GM12878 (cell line): ENCODE results near the gene OGFRL1. TPM values are rescaled to one million over a fixed set of nuclear protein-coding genes. Genes with fewer than 3 reads are reported as not detected.

Experiments used
- ATAC-seq: fragments of 200-7000 bp; cut with Tn5 transposase; 3 replicates; pipeline ENCODE4 v1.9.1; 2020; ENCODE audit warnings: mild to moderate bottlenecking, moderate library complexity
- BruUV-seq: library from RNA; stranded (reverse); fragments of 400-500 nt; replicated peaks from 2 replicates; lab custom pipeline; 2021; lab: Mats Ljungman, UMichigan
- CTCF ChIA-PET: fragments of 300-600 bp; sonication (Branson Sonifier 250); formaldehyde crosslinking; extraction: SDS; loops from one replicate; lab custom pipeline; 2021; ENCODE audit warnings: inconsistent platforms; lab: Yijun Ruan, JAX
- POLR2A ChIA-PET: fragments of 350-600 bp; formaldehyde crosslinking; extraction: SDS; loops from one replicate; lab custom pipeline; 2021; ENCODE audit warnings: inconsistent platforms; lab: Charles Lee
- RAD21 ChIA-PET: fragments of 300-600 bp; sonication (Branson Sonifier 250); formaldehyde crosslinking; loops from one replicate; lab custom pipeline; 2023; ENCODE audit warnings: antibody characterized with exemption; ENCODE audit not compliant: unreplicated experiment; lab: Charles Lee
- SMC1A ChIA-PET: fragments of 300-600 bp; sonication (Branson Sonifier 250); formaldehyde crosslinking; loops from one replicate; lab custom pipeline; 2023; ENCODE audit not compliant: unreplicated experiment, uncharacterized antibody; lab: Charles Lee
- DNase-seq: peaks from one replicate; pipeline ENCODE4 v3.0.0-alpha.2; 2011; ENCODE audit warnings: low read depth, low spot score
- FAIRE-seq: peaks from 3 replicates; lab custom pipeline; 2011; peaks lifted over from hg19 to GRCh38; lab: Jason Lieb, UNC
- H2AFZ ChIP-seq: 2 replicates; pipeline ENCODE4 v1.6.0; 2011; ENCODE audit warnings: low read depth, low read length, control low read depth; ENCODE audit not compliant: control insufficient read depth
- H3K27ac ChIP-seq: 2 replicates; pipeline ENCODE4 v1.5.1; 2011; ENCODE audit warnings: control low read depth; ENCODE audit not compliant: control insufficient read depth, insufficient read depth
- H3K27me3 ChIP-seq, 2 experiments: replicated peaks in 1 of 2; 2 replicates each; pipeline versions ENCODE4 v1.6.0 to v1.6.1; 2011; ENCODE audit warnings: low read length in 1 of 2; ENCODE audit not compliant: control insufficient read depth in 2 of 2, insufficient read depth in 2 of 2
- H3K36me3 ChIP-seq, 2 experiments: 2 replicates each; pipeline ENCODE4 v1.5.1; 2011; ENCODE audit warnings: low read length in 1 of 2; ENCODE audit not compliant: control insufficient read depth in 2 of 2, insufficient read depth in 2 of 2
- H3K4me1 ChIP-seq: 2 replicates; pipeline ENCODE4 v1.6.1; 2011; ENCODE audit warnings: mild to moderate bottlenecking, low read length, moderate library complexity, mixed read lengths; ENCODE audit not compliant: control insufficient read depth, insufficient read depth
- H3K4me2 ChIP-seq: 2 replicates; pipeline ENCODE4 v1.6.0; 2011; ENCODE audit warnings: control low read depth; ENCODE audit not compliant: control insufficient read depth, insufficient read depth
- H3K4me3 ChIP-seq: fragments of 200-600 bp; sonication (generic); 2 replicates; pipeline ENCODE4 v1.5.1; 2016
- H3K79me2 ChIP-seq: 2 replicates; pipeline ENCODE4 v1.6.0; 2011; ENCODE audit warnings: low read length; ENCODE audit not compliant: control insufficient read depth, insufficient read depth
- H3K9ac ChIP-seq: 2 replicates; pipeline ENCODE4 v1.8.0; 2011; ENCODE audit warnings: low read length, control low read depth, mixed read lengths; ENCODE audit not compliant: control insufficient read depth, insufficient read depth
- H3K9me3 ChIP-seq: replicated peaks from 3 replicates; pipeline ENCODE4 v1.5.1; 2011; ENCODE audit warnings: mild to moderate bottlenecking, low read length; ENCODE audit not compliant: control insufficient read depth, insufficient read depth
- H4K20me1 ChIP-seq: 2 replicates; pipeline ENCODE4 v1.6.0; 2011; ENCODE audit not compliant: control insufficient read depth, insufficient read depth
- ASH2L ChIP-seq: fragments of 300-600, 200-600 bp; sonication (generic); IDR thresholded peaks from 2 replicates; pipeline ENCODE4 v1.6.1; 2017; ENCODE audit warnings: low read depth, mild to moderate bottlenecking, borderline replicate concordance
- FOXK2 ChIP-seq: fragments of 450-650 bp; IDR thresholded peaks from 2 replicates; pipeline ENCODE4 v1.6.1; 2017; ENCODE audit warnings: mild to moderate bottlenecking, moderate library complexity
- HDGF ChIP-seq: fragments of 450-650 bp; IDR thresholded peaks from 2 replicates; pipeline ENCODE4 v1.6.1; 2016; ENCODE audit warnings: antibody characterized with exemption
- IKZF1 ChIP-seq: fragments of 450-650 bp; conservative IDR thresholded peaks from 2 replicates; pipeline ENCODE4 v1.6.1; 2017; ENCODE audit warnings: antibody characterized with exemption, mild to moderate bottlenecking
- KAT2A ChIP-seq: conservative IDR thresholded peaks from 2 replicates; pipeline ENCODE4 v1.6.1; 2011; ENCODE audit warnings: low read depth, low read length; ENCODE audit not compliant: control insufficient read depth
- NRF1 ChIP-seq: conservative IDR thresholded peaks from 2 replicates; pipeline ENCODE4 v1.6.1; 2011; ENCODE audit warnings: mild to moderate bottlenecking, low read depth, low read length, improper control_type of control experiment
- PAX5 ChIP-seq: IDR thresholded peaks from 2 replicates; pipeline ENCODE4 v1.6.1; 2011; ENCODE audit warnings: low read depth, low read length, borderline replicate concordance
- PRDM15 ChIP-seq: fragments of 450-650 bp; formaldehyde crosslinking; IDR thresholded peaks from 2 replicates; pipeline ENCODE4 v1.4.0; 2020; ENCODE audit warnings: mild to moderate bottlenecking, moderate library complexity
- RAD21 ChIP-seq: IDR thresholded peaks from 2 replicates; pipeline ENCODE4 v1.6.1; 2011; ENCODE audit warnings: mild to moderate bottlenecking, low read depth, low read length, moderate library complexity; ENCODE audit not compliant: insufficient read depth
- SREBF2 ChIP-seq: IDR thresholded peaks from 2 replicates; pipeline ENCODE4 v1.6.1; 2012; ENCODE audit warnings: mild to moderate bottlenecking, low read length
- STAT1 ChIP-seq: fragments of 450-650 bp; conservative IDR thresholded peaks from 2 replicates; pipeline ENCODE4 v1.6.1; 2014; ENCODE audit warnings: antibody characterized with exemption, mild to moderate bottlenecking
- SUZ12 ChIP-seq: fragments of 200-600 bp; sonication (generic); IDR thresholded peaks from one replicate; pipeline ENCODE4 v1.6.1; 2018; ENCODE audit warnings: antibody characterized with exemption, mild to moderate bottlenecking; ENCODE audit not compliant: unreplicated experiment
- WRNIP1 ChIP-seq: IDR thresholded peaks from 2 replicates; pipeline ENCODE4 v1.6.1; 2011; ENCODE audit warnings: low read depth, low read length, improper control_type of control experiment, borderline replicate concordance
- WGBS: methylation state at CpG from one replicate; pipeline ENCODE4 v1.1.6; 2016; ENCODE audit warnings: low lambda C conversion rate; ENCODE audit not compliant: insufficient replicate concordance, insufficient coverage; ENCODE audit errors: missing lambda C conversion rate; 5-methylcytosine and 5-hydroxymethylcytosine counted together
- in situ Hi-C: fragments of 300-500 bp; cut with MboI; formaldehyde crosslinking; loops from 9 replicates; pipeline ENCODE4 v1.14.3; 2018; ENCODE audit warnings: mixed read lengths
- intact Hi-C: fragments of 100-400 bp; cut with micrococcal nuclease; formaldehyde crosslinking; loops from one replicate; pipeline ENCODE4 v1.14.2; 2022; ENCODE audit not compliant: unreplicated experiment
- polyA plus RNA-seq, 11 experiments: library from polyadenylated mRNA; depleted of rRNA in 4 of 11; unstranded in 6 of 11; stranded (reverse) in 5 of 11; fragments of >200 nt; fragmentation: Nextera tagmentation in 4 of 11; fragmentation: Illumina TruSeq in 1 of 11; extraction: Ambion mirVana in 4 of 11; extraction: Trizol in 1 of 11; gene quantifications; 1 replicate in 1 of 11; 2 replicates in 10 of 11; pipeline versions ENCODE4 v1.2.1 to v1.2.3, GENCODE V29; 2011 to 2016; ENCODE audit warnings: inconsistent platforms in 2 of 11, missing spikeins in 2 of 11, low read depth in 1 of 11
- total RNA-seq, 4 experiments: library from RNA; depleted of rRNA in 3 of 4; stranded (reverse); fragments of >200 nt in 3 of 4; fragmentation: Illumina TruSeq in 1 of 4; extraction: Trizol in 1 of 4; gene quantifications; 2 replicates each; pipeline versions ENCODE4 v1.2.1 to v1.2.3, GENCODE V29; 2013 to 2021
- TF ChIP-seq, protein P1 (sequence below): fragments of 450-650 bp; IDR thresholded peaks from 2 replicates; pipeline ENCODE4 v1.6.1; 2017; ENCODE audit warnings: antibody characterized with exemption, mild to moderate bottlenecking, moderate library complexity

The OGFRL1 gene
- total and polyA plus RNA-seq, 10 of the 15 experiments (the other 5 are each of a cell fraction or from before 2014, with no cell fraction given): 0.24 to 5.8 (median 2.3) TPM

DNA sequence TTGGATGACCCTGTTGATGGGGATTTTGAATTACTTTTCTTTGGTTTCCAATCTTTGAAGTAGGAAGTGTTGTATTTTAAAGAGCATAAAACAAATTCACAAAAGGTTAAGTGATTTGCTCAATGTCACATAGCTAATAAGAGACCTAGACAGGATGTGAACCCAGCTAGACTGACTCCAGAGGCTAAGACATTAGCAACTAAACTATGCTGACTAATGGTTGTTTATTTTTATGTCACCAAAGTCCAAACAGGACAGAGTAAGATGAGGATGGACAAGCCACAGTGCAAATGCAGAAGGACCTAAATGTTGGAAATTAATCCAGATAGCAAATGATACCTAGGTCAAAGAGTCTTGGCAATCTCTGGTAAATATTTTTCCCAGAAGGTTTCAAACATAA lies 38.0 kb downstream of the OGFRL1 start:
- CTCF ChIA-PET: interaction anchor here (1.5 kb wide), 1 partner anchor 16 kb away, joined by 3 read pairs; no protein-coding TSS in a partner anchor
- FAIRE-seq: no peak
- intact Hi-C loops: no loop called here

DNA sequence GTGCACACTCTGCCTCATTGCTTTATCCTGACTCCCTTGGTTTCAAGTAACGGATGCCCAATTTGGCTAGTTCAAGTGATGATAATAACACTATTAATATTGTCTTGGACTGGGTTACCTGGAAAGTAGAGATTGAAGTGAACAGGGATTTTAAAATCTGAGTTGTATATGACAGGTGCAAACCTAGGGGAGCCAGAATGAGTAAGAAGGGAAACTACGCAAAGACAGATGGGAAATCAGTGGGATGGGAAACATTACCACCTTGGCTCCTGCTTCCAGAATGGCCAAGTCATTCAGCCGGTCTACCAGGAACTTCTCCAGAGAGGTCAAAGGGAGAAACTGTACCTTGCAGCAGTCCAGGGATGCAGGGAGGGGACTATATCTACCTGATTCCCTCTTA lies 41.9 kb downstream of the OGFRL1 start:
- in situ Hi-C loops (no loop called here), intact Hi-C loops (no loop called here)
- ChIA-PET SMC1A (no interaction called here), POLR2A (no interaction called here), CTCF (no interaction called here), RAD21 (no interaction called here)
- BruUV-seq: no TSS peak
- Histone ChIP-seq H3K27ac (no peak overlapping the region), H3K4me3 (no peak overlapping the region), H3K9ac (no peak overlapping the region), H3K79me2 (no peaks in the 10 kb centered on the region), H3K9me3 (no peaks in the 10 kb centered on the region), H3K4me2 (no peak overlapping the region), H3K27me3 (no peaks in the 10 kb centered on the region; a peak in 1 of 4 replicates), H2AFZ (no peak overlapping the region), H3K36me3 (no peaks in the 10 kb centered on the region), H3K4me1 (no peaks in the 10 kb centered on the region), H4K20me1 (no peaks in the 10 kb centered on the region)
- DNase-seq (no peak), FAIRE-seq (no peak), ATAC-seq (no peak)
- 50% methylated on average over 3 of the region's 3 CpGs for WGBS
- no peak for TF ChIP-seq HDGF
- TF ChIP-seq FOXK2: no peak
- no peak for TF ChIP-seq PRDM15 (CRISPR knock-in tag)
- no peak for TF ChIP-seq SUZ12
- TF ChIP-seq RAD21: no peak
- TF ChIP-seq PAX5: no peak
- no peak for TF ChIP-seq WRNIP1
- TF ChIP-seq KAT2A: no peak

More for the DNA sequence above, 38.0 kb downstream of the OGFRL1 start:
- DNase-seq (no peak), ATAC-seq (no peak)
- in situ Hi-C loops: no loop called here
- Histone ChIP-seq H3K4me3 (no peak overlapping the region), H3K36me3 (no peaks in the 10 kb centered on the region), H3K27ac (no peak overlapping the region), H3K9ac (no peak overlapping the region), H3K4me1 (no peaks in the 10 kb centered on the region), H4K20me1 (no peaks in the 10 kb centered on the region), H3K9me3 (no peaks in the 10 kb centered on the region), H3K79me2 (no peaks in the 10 kb centered on the region), H3K4me2 (no peak overlapping the region), H2AFZ (no peak overlapping the region), H3K27me3 (no peaks in the 10 kb centered on the region; a peak in 1 of 4 replicates)
- ChIA-PET SMC1A (interaction anchor here (1.4 kb wide), 1 partner anchor 136 kb away, joined by 3 read pairs; no protein-coding TSS in a partner anchor), POLR2A (no interaction called here), RAD21 (no interaction called here)
- BruUV-seq: no TSS peak
- TF ChIP-seq STAT1 (no peak), NRF1 (no peak), IKZF1 (no peak), ASH2L (no peak), SREBF2 (no peak)
- TF ChIP-seq, protein P1, sequence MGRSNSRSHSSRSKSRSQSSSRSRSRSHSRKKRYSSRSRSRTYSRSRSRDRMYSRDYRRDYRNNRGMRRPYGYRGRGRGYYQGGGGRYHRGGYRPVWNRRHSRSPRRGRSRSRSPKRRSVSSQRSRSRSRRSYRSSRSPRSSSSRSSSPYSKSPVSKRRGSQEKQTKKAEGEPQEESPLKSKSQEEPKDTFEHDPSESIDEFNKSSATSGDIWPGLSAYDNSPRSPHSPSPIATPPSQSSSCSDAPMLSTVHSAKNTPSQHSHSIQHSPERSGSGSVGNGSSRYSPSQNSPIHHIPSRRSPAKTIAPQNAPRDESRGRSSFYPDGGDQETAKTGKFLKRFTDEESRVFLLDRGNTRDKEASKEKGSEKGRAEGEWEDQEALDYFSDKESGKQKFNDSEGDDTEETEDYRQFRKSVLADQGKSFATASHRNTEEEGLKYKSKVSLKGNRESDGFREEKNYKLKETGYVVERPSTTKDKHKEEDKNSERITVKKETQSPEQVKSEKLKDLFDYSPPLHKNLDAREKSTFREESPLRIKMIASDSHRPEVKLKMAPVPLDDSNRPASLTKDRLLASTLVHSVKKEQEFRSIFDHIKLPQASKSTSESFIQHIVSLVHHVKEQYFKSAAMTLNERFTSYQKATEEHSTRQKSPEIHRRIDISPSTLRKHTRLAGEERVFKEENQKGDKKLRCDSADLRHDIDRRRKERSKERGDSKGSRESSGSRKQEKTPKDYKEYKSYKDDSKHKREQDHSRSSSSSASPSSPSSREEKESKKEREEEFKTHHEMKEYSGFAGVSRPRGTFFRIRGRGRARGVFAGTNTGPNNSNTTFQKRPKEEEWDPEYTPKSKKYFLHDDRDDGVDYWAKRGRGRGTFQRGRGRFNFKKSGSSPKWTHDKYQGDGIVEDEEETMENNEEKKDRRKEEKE: no peak
